Measurements from ENCODE around the gene AEBP1.

AEBP1 gene

GRCh38 chr7:44103923-44104859, at the start of gene AEBP1:
AEBP1 (plus strand) TSS chr7:44104345; CDS start chr7:44104666, 321 bp downstream.
- DNase-seq (ENCODE audit: low read depth in 2 of 2, low spot score in 1 of 2), result no peak

- DNase-seq (ENCODE audit: low read depth in 2 of 2, low spot score in 1 of 2), result no peak
Measured at GRCh38 chr7:44056681-44057080, 47.5 kb upstream of the AEBP1 start.

- DNase-seq (ENCODE audit: low read depth in 2 of 2, low spot score in 1 of 2), result no peak
Measured at GRCh38 chr7:44057181-44057848, 46.8 kb upstream of the AEBP1 start.

- no peak for DNase-seq (ENCODE audit: low read depth in 2 of 2, low spot score in 1 of 2)
Measured at GRCh38 chr7:44057849-44058758, 46.0 kb upstream of the AEBP1 start.

DNA sequence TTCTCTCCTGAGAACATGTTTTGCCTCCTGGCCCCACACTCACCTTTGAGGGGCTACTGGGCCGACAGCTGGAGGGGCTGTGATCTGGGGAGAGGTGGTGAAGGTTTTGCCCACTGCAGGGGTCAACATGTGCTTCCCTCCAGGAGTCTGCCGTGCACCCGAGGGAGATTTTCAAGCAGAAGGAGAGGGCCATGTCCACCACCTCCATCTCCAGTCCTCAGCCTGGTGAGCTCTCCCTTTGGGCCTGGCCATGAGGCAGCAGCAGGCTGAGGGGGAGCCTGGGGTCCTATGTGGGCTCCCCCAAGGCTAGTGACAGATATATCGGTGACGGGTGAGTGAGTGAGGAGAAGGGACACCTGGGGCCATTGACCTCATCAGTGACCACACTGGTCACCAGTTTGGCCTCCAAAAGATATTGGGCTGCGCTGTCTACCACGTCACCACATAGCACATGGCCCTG, 45.4 kb upstream of the AEBP1 start:
- no peak for DNase-seq (ENCODE audit: low read depth in 2 of 2, low spot score in 1 of 2)

GRCh38 chr7:44059219-44060090, 44.7 kb upstream of the AEBP1 start:
- no peak for DNase-seq (ENCODE audit: low read depth in 2 of 2, low spot score in 1 of 2)

GRCh38 chr7:44060091-44060947, 43.8 kb upstream of the AEBP1 start:
- DNase-seq (ENCODE audit: low read depth in 2 of 2, low spot score in 1 of 2), result no peak

- DNase-seq (ENCODE audit: low read depth in 2 of 2, low spot score in 1 of 2), result no peak
Measured at GRCh38 chr7:44060948-44061644, 43.0 kb upstream of the AEBP1 start.

DNA sequence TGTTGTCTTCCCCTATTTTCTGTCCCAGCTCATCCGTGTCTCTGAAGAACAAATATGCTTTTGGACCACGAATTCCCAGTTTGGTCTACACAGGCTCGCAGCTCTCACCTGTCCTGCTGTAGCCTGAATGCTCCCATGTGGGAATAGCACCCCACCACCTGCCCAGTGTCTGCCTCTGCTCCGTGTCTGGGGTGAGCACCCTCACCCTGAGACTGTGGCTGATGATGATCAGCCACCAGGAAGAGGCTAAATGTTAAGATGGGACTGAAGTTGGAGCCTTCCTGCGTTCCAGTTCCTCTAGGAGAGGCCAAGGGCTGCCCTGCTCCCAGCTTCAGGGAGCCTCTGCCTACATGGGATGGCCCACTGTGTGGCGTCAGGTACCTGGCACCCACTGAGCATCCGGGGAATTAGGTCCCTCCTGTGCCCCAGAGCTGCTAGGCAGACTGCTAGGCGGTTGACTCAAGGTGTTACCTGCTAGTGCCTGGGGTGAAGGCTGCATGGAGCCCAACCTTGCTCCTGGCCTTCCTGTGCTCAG, 42.4 kb upstream of the AEBP1 start:
- no peak for DNase-seq (ENCODE audit: low read depth in 2 of 2, low spot score in 1 of 2)

GRCh38 chr7:44062180-44062902, 41.8 kb upstream of the AEBP1 start:
- DNase-seq (ENCODE audit: low read depth in 2 of 2, low spot score in 1 of 2), result no peak

DNA sequence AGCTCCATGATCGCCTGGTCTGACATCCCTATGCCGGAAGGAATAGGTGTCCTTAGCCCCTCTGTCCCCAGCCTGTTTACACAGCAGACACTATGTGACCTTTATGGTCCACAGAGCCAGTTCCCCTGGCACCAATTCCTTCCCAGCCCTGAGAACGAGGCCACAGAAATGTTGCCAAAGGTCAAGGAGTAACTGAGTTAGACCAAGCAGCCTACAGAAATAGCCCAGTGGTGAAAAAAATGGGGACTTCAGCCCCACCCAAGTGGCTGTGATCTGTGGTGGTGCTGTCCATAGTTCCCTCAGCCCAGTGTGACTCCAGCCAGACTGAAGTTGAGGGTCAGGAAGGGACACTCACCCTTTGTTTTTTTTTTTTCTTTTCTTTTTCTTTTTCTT, 41.2 kb upstream of the AEBP1 start:
- no peak for DNase-seq (ENCODE audit: low read depth in 2 of 2, low spot score in 1 of 2)

- no peak for DNase-seq (ENCODE audit: low read depth in 2 of 2, low spot score in 1 of 2)
Measured at GRCh38 chr7:44063547-44063893, 40.6 kb upstream of the AEBP1 start.

DNA sequence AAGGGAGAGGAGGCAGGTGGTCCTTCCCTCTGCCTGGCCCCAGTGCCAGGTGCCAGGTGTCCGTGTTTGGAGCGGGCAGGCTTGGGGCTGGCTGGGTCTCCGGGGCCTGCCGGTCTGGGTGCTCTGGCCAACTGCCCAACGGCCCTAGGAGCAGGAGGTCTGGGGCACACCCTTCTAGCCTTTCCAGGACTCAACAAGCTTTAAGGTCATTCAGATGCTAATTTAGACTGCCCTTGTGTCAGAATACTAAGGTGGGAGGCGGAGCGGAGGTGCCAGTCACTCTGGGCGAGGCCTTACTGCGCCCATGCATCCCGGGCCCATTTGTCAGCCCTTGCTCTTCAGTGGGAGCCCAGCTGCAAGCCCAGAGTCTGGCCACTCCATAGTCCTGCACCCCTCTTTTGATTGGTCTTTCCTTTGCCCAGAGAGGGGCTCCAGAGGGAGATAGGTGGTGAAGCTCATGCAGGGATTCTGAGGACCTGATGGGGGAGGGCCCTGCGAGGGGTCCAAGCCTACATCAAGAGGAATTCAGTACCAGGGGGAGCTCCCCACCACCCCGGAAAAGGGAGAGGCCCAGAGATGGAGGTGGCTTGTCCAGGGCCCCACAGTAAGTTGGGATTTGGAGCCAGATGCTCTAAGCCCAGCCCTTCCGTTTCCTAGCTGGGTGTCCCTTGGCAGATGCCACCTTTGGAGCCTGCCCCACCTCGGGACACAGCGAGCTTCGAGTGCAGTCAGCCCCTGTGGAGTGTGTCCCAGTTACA, 40.1 kb upstream of the AEBP1 start:
- no peak for DNase-seq (ENCODE audit: low read depth in 2 of 2, low spot score in 1 of 2)

- no peak for DNase-seq (ENCODE audit: low read depth in 2 of 2, low spot score in 1 of 2)
Measured at GRCh38 chr7:44064791-44065430, 39.2 kb upstream of the AEBP1 start.

GRCh38 chr7:44065431-44066110, 38.6 kb upstream of the AEBP1 start, which contains the start of gene PGAM2:
PGAM2 (minus strand) TSS chr7:44065567; CDS start chr7:44065529, 38 bp downstream.
- no peak for DNase-seq (ENCODE audit: low read depth in 2 of 2, low spot score in 1 of 2)

DNA sequence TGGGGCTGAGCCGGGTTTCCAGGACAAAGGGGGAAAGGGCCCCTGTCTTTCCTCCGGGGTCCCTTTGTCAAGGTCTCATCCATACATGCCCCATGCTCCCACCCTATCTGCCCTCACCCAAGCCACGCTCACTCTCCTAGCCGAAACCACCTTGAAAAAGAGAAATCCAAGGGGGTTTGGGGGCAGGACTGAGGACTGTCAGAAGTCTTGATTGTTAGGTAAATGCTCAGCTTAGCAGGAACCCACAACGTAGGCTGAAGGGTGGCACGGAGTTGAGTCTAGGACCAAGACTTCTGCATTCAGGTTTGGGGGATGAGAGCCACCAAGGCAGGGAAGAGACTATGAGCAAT, 38.1 kb upstream of the AEBP1 start:
- DNase-seq (ENCODE audit: low read depth in 2 of 2, low spot score in 1 of 2), result no peak

Measured in stimulated activated CD8-positive, alpha-beta memory T cell treated with anti-CD3 and anti-CD28 coated beads, Interleukin-4, amount 100 ng/mL, for 4 hours (primary cell).